ENCODE measurements around the gene BCHE.

The BCHE gene

GRCh38 chr3:165783383-165783782 lies 53.8 kb downstream of the BCHE start:
- H3K36me3 ChIP-seq (ENCODE audit: insufficient read depth, low read length): no peaks in the 10 kb centered on the region
- no peak overlapping the region for H3K9ac ChIP-seq (ENCODE audit: low read depth, low read length)
- H3K4me3 ChIP-seq (ENCODE audit: low read length): no peak overlapping the region
- no peaks in the 10 kb centered on the region for H3K27me3 ChIP-seq (ENCODE audit: control insufficient read depth, insufficient read depth, low read length)
- H3K9me3 ChIP-seq (replicated peaks; ENCODE audit: low read length): no peaks in the 10 kb centered on the region
- H3K4me1 ChIP-seq (ENCODE audit: control insufficient read depth, insufficient read depth, low read length): no peaks in the 10 kb centered on the region
- H3K4me2 ChIP-seq (ENCODE audit: low read length): no peak overlapping the region

- Histone ChIP-seq H3K9me3 (replicated peaks; ENCODE audit: low read length) (no peaks in the 10 kb centered on the region), H3K4me3 (ENCODE audit: low read length) (no peak overlapping the region), H3K4me1 (ENCODE audit: control insufficient read depth, insufficient read depth, low read length) (no peaks in the 10 kb centered on the region), H3K9ac (ENCODE audit: low read depth, low read length) (no peak overlapping the region), H3K4me2 (ENCODE audit: low read length) (no peak overlapping the region), H3K36me3 (ENCODE audit: insufficient read depth, low read length) (no peaks in the 10 kb centered on the region), H3K27me3 (ENCODE audit: control insufficient read depth, insufficient read depth, low read length) (no peaks in the 10 kb centered on the region)
Observed at GRCh38 chr3:165778891-165779290, 58.3 kb downstream of the BCHE start.

GRCh38 chr3:165778456-165778855 lies 58.8 kb downstream of the BCHE start:
- no peaks in the 10 kb centered on the region for H3K9me3 ChIP-seq (replicated peaks; ENCODE audit: low read length)
- no peak overlapping the region for H3K4me3 ChIP-seq (ENCODE audit: low read length)
- no peaks in the 10 kb centered on the region for H3K36me3 ChIP-seq (ENCODE audit: insufficient read depth, low read length)
- no peak overlapping the region for H3K4me2 ChIP-seq (ENCODE audit: low read length)
- no peaks in the 10 kb centered on the region for H3K4me1 ChIP-seq (ENCODE audit: control insufficient read depth, insufficient read depth, low read length)
- no peak overlapping the region for H3K9ac ChIP-seq (ENCODE audit: low read depth, low read length)
- H3K27me3 ChIP-seq (ENCODE audit: control insufficient read depth, insufficient read depth, low read length): no peaks in the 10 kb centered on the region

GRCh38 chr3:165775824-165776223 lies 61.4 kb downstream of the BCHE start:
- Histone ChIP-seq H3K9ac (ENCODE audit: low read depth, low read length) (no peak overlapping the region), H3K9me3 (replicated peaks; ENCODE audit: low read length) (no peaks in the 10 kb centered on the region), H3K4me3 (ENCODE audit: low read length) (no peak overlapping the region)

GRCh38 chr3:165770781-165771180 lies 66.4 kb downstream of the BCHE start:
- Histone ChIP-seq H3K9ac (ENCODE audit: low read depth, low read length) (no peak overlapping the region), H3K4me2 (ENCODE audit: low read length) (no peak overlapping the region), H3K4me1 (ENCODE audit: control insufficient read depth, insufficient read depth, low read length) (no peaks in the 10 kb centered on the region), H3K36me3 (ENCODE audit: insufficient read depth, low read length) (no peaks in the 10 kb centered on the region), H3K4me3 (ENCODE audit: low read length) (no peak overlapping the region), H3K9me3 (replicated peaks; ENCODE audit: low read length) (peaks cover 5% of the 10 kb centered on the region), H3K27me3 (ENCODE audit: control insufficient read depth, insufficient read depth, low read length) (no peaks in the 10 kb centered on the region)

More at GRCh38 chr3:165775824-165776223, 61.4 kb downstream of the BCHE start:
- no peak overlapping the region for H3K4me2 ChIP-seq (ENCODE audit: low read length)
- H3K27me3 ChIP-seq (ENCODE audit: control insufficient read depth, insufficient read depth, low read length): no peaks in the 10 kb centered on the region
- H3K36me3 ChIP-seq (ENCODE audit: insufficient read depth, low read length): no peaks in the 10 kb centered on the region
- H3K4me1 ChIP-seq (ENCODE audit: control insufficient read depth, insufficient read depth, low read length): no peaks in the 10 kb centered on the region

GRCh38 chr3:165768680-165769079 lies 68.5 kb downstream of the BCHE start:
- no peak overlapping the region for H3K4me3 ChIP-seq (ENCODE audit: low read length)
- peaks cover 5% of the 10 kb centered on the region for H3K9me3 ChIP-seq (replicated peaks; ENCODE audit: low read length)
- H3K27me3 ChIP-seq (ENCODE audit: control insufficient read depth, insufficient read depth, low read length): no peaks in the 10 kb centered on the region
- no peak overlapping the region for H3K9ac ChIP-seq (ENCODE audit: low read depth, low read length)
- H3K36me3 ChIP-seq (ENCODE audit: insufficient read depth, low read length): no peaks in the 10 kb centered on the region
- no peak overlapping the region for H3K4me2 ChIP-seq (ENCODE audit: low read length)
- no peaks in the 10 kb centered on the region for H3K4me1 ChIP-seq (ENCODE audit: control insufficient read depth, insufficient read depth, low read length)

- Histone ChIP-seq H3K4me3 (ENCODE audit: low read length) (no peak overlapping the region), H3K27me3 (ENCODE audit: control insufficient read depth, insufficient read depth, low read length) (no peaks in the 10 kb centered on the region), H3K4me1 (ENCODE audit: control insufficient read depth, insufficient read depth, low read length) (no peaks in the 10 kb centered on the region), H3K9me3 (replicated peaks; ENCODE audit: low read length) (no peaks in the 10 kb centered on the region), H3K36me3 (ENCODE audit: insufficient read depth, low read length) (no peaks in the 10 kb centered on the region), H3K4me2 (ENCODE audit: low read length) (no peak overlapping the region), H3K9ac (ENCODE audit: low read depth, low read length) (no peak overlapping the region)
Observed at GRCh38 chr3:165759041-165759440, 78.2 kb downstream of the BCHE start.

- no peak overlapping the region for H3K9ac ChIP-seq (ENCODE audit: low read depth, low read length)
Observed at GRCh38 chr3:165755571-165755970, 81.7 kb downstream of the BCHE start.

GRCh38 chr3:165754219-165755007 lies 82.8 kb downstream of the BCHE start:
- peaks cover 4% of the 10 kb centered on the region for H3K9me3 ChIP-seq (replicated peaks; ENCODE audit: low read length)
- H3K4me2 ChIP-seq (ENCODE audit: low read length): no peak overlapping the region
- H3K9ac ChIP-seq (ENCODE audit: low read depth, low read length): no peak overlapping the region
- no peaks in the 10 kb centered on the region for H3K36me3 ChIP-seq (ENCODE audit: insufficient read depth, low read length)
- H3K4me1 ChIP-seq (ENCODE audit: control insufficient read depth, insufficient read depth, low read length): no peaks in the 10 kb centered on the region
- no peak overlapping the region for H3K4me3 ChIP-seq (ENCODE audit: low read length)
- no peaks in the 10 kb centered on the region for H3K27me3 ChIP-seq (ENCODE audit: control insufficient read depth, insufficient read depth, low read length)

More at GRCh38 chr3:165755571-165755970, 81.7 kb downstream of the BCHE start:
- Histone ChIP-seq H3K4me2 (ENCODE audit: low read length) (no peak overlapping the region), H3K4me3 (ENCODE audit: low read length) (no peak overlapping the region), H3K36me3 (ENCODE audit: insufficient read depth, low read length) (no peaks in the 10 kb centered on the region), H3K9me3 (replicated peaks; ENCODE audit: low read length) (peaks cover 4% of the 10 kb centered on the region), H3K27me3 (ENCODE audit: control insufficient read depth, insufficient read depth, low read length) (no peaks in the 10 kb centered on the region), H3K4me1 (ENCODE audit: control insufficient read depth, insufficient read depth, low read length) (no peaks in the 10 kb centered on the region)

- Histone ChIP-seq H3K36me3 (ENCODE audit: insufficient read depth, low read length) (no peaks in the 10 kb centered on the region), H3K9me3 (replicated peaks; ENCODE audit: low read length) (peaks cover 4% of the 10 kb centered on the region), H3K4me3 (ENCODE audit: low read length) (no peak overlapping the region), H3K9ac (ENCODE audit: low read depth, low read length) (no peak overlapping the region), H3K4me2 (ENCODE audit: low read length) (no peak overlapping the region), H3K27me3 (ENCODE audit: control insufficient read depth, insufficient read depth, low read length) (no peaks in the 10 kb centered on the region), H3K4me1 (ENCODE audit: control insufficient read depth, insufficient read depth, low read length) (no peaks in the 10 kb centered on the region)
Observed at GRCh38 chr3:165753560-165753959, 83.7 kb downstream of the BCHE start.

- H3K4me3 ChIP-seq (ENCODE audit: low read length): no peak overlapping the region
- no peaks in the 10 kb centered on the region for H3K36me3 ChIP-seq (ENCODE audit: insufficient read depth, low read length)
- no peak overlapping the region for H3K4me2 ChIP-seq (ENCODE audit: low read length)
- no peak overlapping the region for H3K9ac ChIP-seq (ENCODE audit: low read depth, low read length)
- H3K27me3 ChIP-seq (ENCODE audit: control insufficient read depth, insufficient read depth, low read length): no peaks in the 10 kb centered on the region
- peaks cover 4% of the 10 kb centered on the region for H3K9me3 ChIP-seq (replicated peaks; ENCODE audit: low read length)
- no peaks in the 10 kb centered on the region for H3K4me1 ChIP-seq (ENCODE audit: control insufficient read depth, insufficient read depth, low read length)
Observed at GRCh38 chr3:165751637-165752036, 85.6 kb downstream of the BCHE start.

- Histone ChIP-seq H3K4me3 (ENCODE audit: low read length) (no peak overlapping the region), H3K4me1 (ENCODE audit: control insufficient read depth, insufficient read depth, low read length) (no peaks in the 10 kb centered on the region), H3K9me3 (replicated peaks; ENCODE audit: low read length) (peaks cover 4% of the 10 kb centered on the region), H3K9ac (ENCODE audit: low read depth, low read length) (no peak overlapping the region), H3K27me3 (ENCODE audit: control insufficient read depth, insufficient read depth, low read length) (no peaks in the 10 kb centered on the region), H3K4me2 (ENCODE audit: low read length) (no peak overlapping the region), H3K36me3 (ENCODE audit: insufficient read depth, low read length) (no peaks in the 10 kb centered on the region)
Observed at GRCh38 chr3:165749821-165750220, 87.4 kb downstream of the BCHE start.
